ENCODE measurements around the gene KRTAP10-12. TPM values are rescaled to one million over a fixed set of nuclear protein-coding genes. Genes with fewer than 3 reads are reported as not detected.

The KRTAP10-12 gene
- total and polyA plus RNA-seq, 2 experiments from 2014 or later: not detected

- 11 to 13% methylated on average over 57 to 58 of the region's 61 CpGs for WGBS, 2 experiments (ENCODE audit: low coverage in 1 of 2, low lambda C conversion rate in 2 of 2, missing lambda C conversion rate in 2 of 2)
- Histone ChIP-seq H3K4me3 (no peak overlapping the region), H3K36me3 (ENCODE audit: low read depth) (no peaks in the 10 kb centered on the region), H3K9me2 (ENCODE audit: insufficient read depth) (no peaks in the 10 kb centered on the region), H4K20me1 (ENCODE audit: insufficient read depth) (no peaks in the 10 kb centered on the region), H3K27me3 (replicated peaks; ENCODE audit: insufficient read depth) (peaks cover 78% of the 10 kb centered on the region), H3K9ac (no peak overlapping the region), H3K4me2 (ENCODE audit: unreplicated experiment) (no peak overlapping the region), H3K9me3 (ENCODE audit: low read depth) (no peaks in the 10 kb centered on the region), H2AFZ (no peak overlapping the region), H3K79me2 (ENCODE audit: insufficient read depth) (no peaks in the 10 kb centered on the region), H3K27ac (no peak overlapping the region), H3K4me1 (ENCODE audit: insufficient read depth) (no peaks in the 10 kb centered on the region), H3F3A (ENCODE audit: insufficient read depth) (no peaks in the 10 kb centered on the region)
- peak; percentile 31 for DNase-seq
- in situ Hi-C loops (cut with MboI): no loop called here
- TF ChIP-seq EZH2phosphoT487 (IDR thresholded peaks at IDR 0.05; ENCODE audit: insufficient read depth, low read depth): no peak
- no peak for TF ChIP-seq EZH2 (IDR thresholded peaks at IDR 0.05; ENCODE audit: insufficient read depth, poor library complexity, severe bottlenecking)
Measured at GRCh38 chr21:44723177-44724131, 26.5 kb downstream of the KRTAP10-12 start.

GRCh38 chr21:44724196-44724595 is 27.2 kb downstream of the KRTAP10-12 start:
- Histone ChIP-seq H3K9ac (no peak overlapping the region), H3K79me2 (ENCODE audit: insufficient read depth) (no peaks in the 10 kb centered on the region), H3K36me3 (ENCODE audit: low read depth) (no peaks in the 10 kb centered on the region), H3K4me3 (no peak overlapping the region), H3K4me1 (ENCODE audit: insufficient read depth) (no peaks in the 10 kb centered on the region), H3K27ac (no peak overlapping the region), H3K9me3 (ENCODE audit: low read depth) (no peaks in the 10 kb centered on the region), H3F3A (ENCODE audit: insufficient read depth) (no peaks in the 10 kb centered on the region), H4K20me1 (ENCODE audit: insufficient read depth) (no peaks in the 10 kb centered on the region), H3K27me3 (replicated peaks; ENCODE audit: insufficient read depth) (peaks cover 71% of the 10 kb centered on the region), H3K4me2 (ENCODE audit: unreplicated experiment) (no peak overlapping the region), H2AFZ (no peak overlapping the region), H3K9me2 (ENCODE audit: insufficient read depth) (no peaks in the 10 kb centered on the region)
- 57 to 60% methylated on average over 7 of the region's 7 CpGs for WGBS, 2 experiments (ENCODE audit: low coverage in 1 of 2, low lambda C conversion rate in 2 of 2, missing lambda C conversion rate in 2 of 2)
- TF ChIP-seq EZH2 (IDR thresholded peaks at IDR 0.05; ENCODE audit: insufficient read depth, poor library complexity, severe bottlenecking): no peak
- no peak for TF ChIP-seq EZH2phosphoT487 (IDR thresholded peaks at IDR 0.05; ENCODE audit: insufficient read depth, low read depth)
- in situ Hi-C loops (cut with MboI): no loop called here
- no peak for DNase-seq

GRCh38 chr21:44724926-44725325 is 28.0 kb downstream of the KRTAP10-12 start:
- no peaks in the 10 kb centered on the region for H3K36me3 ChIP-seq (ENCODE audit: low read depth)
- DNase-seq: no peak
- H3F3A ChIP-seq (ENCODE audit: insufficient read depth): no peaks in the 10 kb centered on the region
- H3K9me2 ChIP-seq (ENCODE audit: insufficient read depth): no peaks in the 10 kb centered on the region
- H3K4me1 ChIP-seq (ENCODE audit: insufficient read depth): no peaks in the 10 kb centered on the region
- H3K27me3 ChIP-seq (replicated peaks; ENCODE audit: insufficient read depth): peaks cover 64% of the 10 kb centered on the region
- TF ChIP-seq EZH2phosphoT487 (IDR thresholded peaks at IDR 0.05; ENCODE audit: insufficient read depth, low read depth): no peak
- TF ChIP-seq EZH2 (IDR thresholded peaks at IDR 0.05; ENCODE audit: insufficient read depth, poor library complexity, severe bottlenecking): no peak
- no peak overlapping the region for H3K27ac ChIP-seq
- H3K79me2 ChIP-seq (ENCODE audit: insufficient read depth): no peaks in the 10 kb centered on the region
- H3K9ac ChIP-seq: no peak overlapping the region
- H3K4me2 ChIP-seq (ENCODE audit: unreplicated experiment): no peak overlapping the region
- no peak overlapping the region for H2AFZ ChIP-seq
- 67% methylated on average over 14 of the region's 14 CpGs for WGBS, 2 experiments (ENCODE audit: low coverage in 1 of 2, low lambda C conversion rate in 2 of 2, missing lambda C conversion rate in 2 of 2)
- H3K9me3 ChIP-seq (ENCODE audit: low read depth): no peaks in the 10 kb centered on the region
- H4K20me1 ChIP-seq (ENCODE audit: insufficient read depth): no peaks in the 10 kb centered on the region
- in situ Hi-C loops (cut with MboI): no loop called here
- no peak overlapping the region for H3K4me3 ChIP-seq

- H2AFZ ChIP-seq: no peak overlapping the region
- no peak overlapping the region for H3K9ac ChIP-seq
- H3K27me3 ChIP-seq (replicated peaks; ENCODE audit: insufficient read depth): peaks cover 63% of the 10 kb centered on the region
- no peak overlapping the region for H3K4me3 ChIP-seq
- no peaks in the 10 kb centered on the region for H3K9me2 ChIP-seq (ENCODE audit: insufficient read depth)
- H3K27ac ChIP-seq: no peak overlapping the region
- H3K79me2 ChIP-seq (ENCODE audit: insufficient read depth): no peaks in the 10 kb centered on the region
- in situ Hi-C loops (cut with MboI): no loop called here
- H3K36me3 ChIP-seq (ENCODE audit: low read depth): no peaks in the 10 kb centered on the region
- H3K9me3 ChIP-seq (ENCODE audit: low read depth): no peaks in the 10 kb centered on the region
- WGBS, 2 experiments (ENCODE audit: low coverage in 1 of 2, low lambda C conversion rate in 2 of 2, missing lambda C conversion rate in 2 of 2): 25 to 32% methylated on average over 3 to 5 of the region's 6 CpGs
- H3F3A ChIP-seq (ENCODE audit: insufficient read depth): no peaks in the 10 kb centered on the region
- H3K4me1 ChIP-seq (ENCODE audit: insufficient read depth): no peaks in the 10 kb centered on the region
- no peak overlapping the region for H3K4me2 ChIP-seq (ENCODE audit: unreplicated experiment)
- no peaks in the 10 kb centered on the region for H4K20me1 ChIP-seq (ENCODE audit: insufficient read depth)
- no peak for TF ChIP-seq EZH2 (IDR thresholded peaks at IDR 0.05; ENCODE audit: insufficient read depth, poor library complexity, severe bottlenecking)
- no peak for TF ChIP-seq EZH2phosphoT487 (IDR thresholded peaks at IDR 0.05; ENCODE audit: insufficient read depth, low read depth)
- no peak for DNase-seq
Measured at GRCh38 chr21:44726826-44727225, 29.9 kb downstream of the KRTAP10-12 start.
